ENCODE measurements around the gene TNPO1.
"Not testable (repeated sequence)": the region's sequence is repeated elsewhere in the genome, so short reads cannot be mapped to it uniquely, and the experiment has no call there.

TNPO1 gene

DNA sequence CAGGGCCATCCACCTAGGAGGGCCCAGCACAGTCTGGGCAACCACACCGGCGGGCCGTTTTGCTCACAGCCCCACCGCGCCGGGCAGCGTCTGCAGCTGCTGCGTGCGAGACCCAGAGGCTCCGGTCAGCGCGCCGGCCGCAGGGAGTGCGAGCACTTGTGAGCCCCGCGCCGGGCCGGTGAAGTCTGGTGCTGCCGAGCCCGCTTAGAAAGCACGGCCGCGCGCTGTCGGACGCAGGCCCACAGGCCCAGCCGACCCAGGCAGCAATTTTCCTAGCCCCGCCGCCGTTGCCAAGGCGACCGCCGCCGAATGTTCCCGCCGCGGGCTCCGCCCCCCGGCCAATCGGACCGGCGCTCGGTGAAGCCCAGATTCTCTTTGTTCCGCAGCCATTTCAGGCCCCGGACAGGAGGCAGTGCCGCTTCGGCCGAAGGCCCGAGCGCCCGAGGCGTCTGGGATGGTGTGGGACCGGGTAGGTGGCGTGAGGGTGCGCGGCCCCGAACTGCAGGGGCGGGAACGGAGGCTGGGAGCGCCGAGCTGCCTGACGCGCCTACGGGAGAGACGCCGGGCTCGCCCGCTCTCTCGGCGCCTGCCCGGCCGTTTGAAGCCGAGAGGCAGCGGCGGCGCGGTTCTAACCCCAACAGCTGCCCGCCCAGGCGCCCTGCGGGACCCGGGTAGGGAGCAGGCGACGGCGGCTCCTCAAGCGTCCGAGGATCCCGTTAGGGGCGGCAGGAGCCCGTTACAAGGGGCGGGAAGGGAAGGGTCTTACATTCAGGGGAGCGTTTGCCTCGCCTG, at the start of gene TNPO1:
Gene TNPO1, plus strand, starts transcription at position 378 of the 792 bp plus-strand sequence. Its CDS starts 77 bp downstream, at position 455.
- DNase-seq, result peak; percentile 74

DNA sequence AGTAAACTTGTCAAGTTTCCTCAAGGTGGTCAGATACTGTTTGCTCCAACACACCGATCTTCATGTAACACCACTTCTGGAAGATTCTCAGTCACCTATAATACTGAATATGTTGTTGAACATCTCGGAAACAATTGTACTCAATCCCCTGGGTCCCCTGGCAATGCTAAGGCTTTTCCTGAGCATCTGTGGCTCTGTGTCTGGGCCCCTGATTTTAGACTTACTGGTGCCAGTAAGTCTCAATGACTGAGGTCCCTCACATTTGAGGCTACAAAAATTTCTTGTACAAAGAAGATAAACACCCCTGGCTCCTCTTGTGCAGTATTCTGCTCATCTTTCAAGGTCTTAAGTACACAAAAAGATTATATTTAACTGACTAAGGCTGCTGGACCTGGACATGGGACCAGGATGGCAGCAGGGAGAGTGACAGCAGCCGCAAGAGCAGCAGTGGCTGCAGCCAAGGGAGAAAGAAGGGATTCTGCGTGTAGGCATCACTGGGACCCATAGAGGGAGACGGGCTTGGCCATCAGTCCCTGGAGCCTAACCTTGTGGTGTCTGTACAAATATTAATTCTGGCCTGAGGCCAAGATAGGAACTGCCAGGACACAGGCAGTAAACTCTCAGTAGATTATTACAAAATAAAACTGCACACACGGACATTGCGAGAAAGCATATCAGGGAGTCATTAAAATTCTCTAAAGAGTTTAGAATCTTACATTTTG, 49.0 kb upstream of the TNPO1 start:
- DNase-seq, result no peak

DNA sequence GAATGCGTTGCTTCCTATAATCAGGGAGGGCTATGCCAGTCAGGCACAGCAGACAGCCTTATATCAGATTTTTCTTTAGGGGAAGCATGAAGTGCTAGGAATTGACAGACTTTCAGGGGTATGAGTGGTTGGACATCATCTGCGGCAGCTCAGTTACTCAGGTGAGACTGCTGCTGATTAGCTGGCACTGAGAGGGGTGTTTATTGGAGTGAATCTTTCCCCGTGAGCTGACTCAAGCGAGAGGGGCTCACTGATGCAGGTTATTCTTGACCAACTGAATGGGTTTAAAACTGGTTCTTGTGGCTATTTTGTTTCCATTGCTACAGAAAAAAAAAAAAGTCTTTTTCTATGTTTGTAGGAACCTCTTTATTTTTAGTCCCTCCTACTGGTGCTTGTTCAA, 46.2 kb upstream of the TNPO1 start:
- no peak for DNase-seq

DNA sequence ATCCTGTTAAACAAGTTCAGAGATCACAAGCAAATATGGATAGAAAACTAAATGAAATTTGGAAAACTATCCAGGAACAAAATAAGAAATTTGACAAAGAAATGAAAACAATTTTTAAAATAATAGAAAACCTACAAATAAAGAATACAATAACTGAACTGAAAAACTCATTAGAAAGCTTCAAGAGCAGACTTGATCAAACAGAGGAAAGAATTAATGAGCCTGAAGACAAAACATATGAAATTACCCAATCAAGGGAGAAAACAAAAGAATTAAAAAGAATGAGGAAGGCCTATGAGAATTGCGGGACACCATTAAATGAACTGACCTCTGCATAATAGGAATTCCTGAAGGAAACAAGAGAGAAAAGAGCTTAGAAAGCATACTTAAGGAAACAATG, 39.8 kb upstream of the TNPO1 start:
- DNase-seq, result no peak

DNA sequence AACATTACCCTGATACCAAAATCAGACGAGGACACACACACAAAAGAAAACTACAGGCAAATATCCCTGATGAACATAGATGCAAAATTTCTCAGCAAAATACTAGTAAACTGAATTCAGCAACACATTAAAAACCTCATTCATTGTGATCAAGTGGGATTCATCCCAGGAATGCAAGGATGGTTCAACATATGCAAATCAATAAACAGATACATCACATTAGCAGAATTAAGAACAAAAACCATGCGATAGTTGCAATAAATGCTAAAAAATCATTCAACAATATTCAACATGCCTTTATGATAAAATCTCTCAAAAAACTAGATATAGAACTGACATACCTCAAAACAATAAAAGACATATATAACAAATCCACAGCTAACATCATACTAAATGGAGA, 36.9 kb upstream of the TNPO1 start:
- DNase-seq, result no peak

DNA sequence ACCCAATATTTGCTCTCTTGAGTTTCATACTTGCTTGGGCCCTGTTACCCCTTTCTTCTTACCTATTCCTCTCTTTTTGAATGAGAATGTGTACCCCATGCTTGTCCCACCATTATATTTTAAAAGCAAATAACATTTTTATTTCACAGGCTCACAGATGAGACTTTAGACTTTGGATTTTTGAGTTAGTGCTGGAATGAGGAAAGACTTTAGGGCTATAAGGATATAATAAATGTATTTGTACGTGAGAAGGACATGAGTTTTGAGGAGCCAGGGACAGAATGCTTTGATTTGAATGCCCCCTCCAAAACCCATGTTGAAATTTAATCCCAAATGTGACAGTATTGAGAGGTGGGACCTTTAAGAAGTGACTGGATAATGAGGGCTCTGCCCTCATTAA, 33.1 kb upstream of the TNPO1 start:
- DNase-seq, result no peak

DNA sequence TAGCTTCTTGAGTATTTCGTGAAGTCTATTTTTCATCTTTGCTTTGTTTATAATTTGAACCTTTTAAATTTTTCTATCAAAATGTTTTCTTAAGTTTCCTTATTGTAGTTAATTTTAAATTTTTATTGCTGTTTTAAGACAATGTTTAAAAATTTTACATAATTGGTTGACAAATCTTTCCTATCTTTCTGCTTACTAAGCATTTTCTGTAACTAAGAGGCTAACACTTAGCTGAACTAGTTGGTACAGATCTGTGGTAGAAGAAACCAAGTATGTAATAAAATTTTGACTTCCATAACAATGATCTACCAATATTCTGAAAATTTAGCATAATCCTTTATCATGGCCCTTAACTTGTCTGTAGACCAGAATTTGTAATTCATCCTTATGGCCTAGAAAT, 32.3 kb upstream of the TNPO1 start:
- no peak for DNase-seq

DNA sequence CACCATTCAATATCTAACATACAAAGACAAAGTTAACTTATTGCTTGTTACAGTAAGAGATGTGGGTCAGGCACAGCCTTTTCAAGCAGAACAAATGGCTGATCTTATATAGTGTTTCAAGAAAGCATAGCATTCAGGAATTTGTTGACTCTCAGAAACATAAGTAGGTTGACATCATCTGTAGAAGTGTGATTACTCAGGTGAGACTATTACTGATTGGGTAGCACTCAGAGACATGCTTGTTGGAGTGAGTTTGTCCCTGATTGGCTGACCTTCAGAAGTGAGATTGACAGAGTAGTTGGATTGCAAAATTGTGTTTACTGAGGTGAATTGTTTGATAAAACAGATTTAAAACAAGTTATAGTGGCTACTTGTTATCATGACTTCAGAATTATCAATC, 30.7 kb upstream of the TNPO1 start:
- no peak for DNase-seq

DNA sequence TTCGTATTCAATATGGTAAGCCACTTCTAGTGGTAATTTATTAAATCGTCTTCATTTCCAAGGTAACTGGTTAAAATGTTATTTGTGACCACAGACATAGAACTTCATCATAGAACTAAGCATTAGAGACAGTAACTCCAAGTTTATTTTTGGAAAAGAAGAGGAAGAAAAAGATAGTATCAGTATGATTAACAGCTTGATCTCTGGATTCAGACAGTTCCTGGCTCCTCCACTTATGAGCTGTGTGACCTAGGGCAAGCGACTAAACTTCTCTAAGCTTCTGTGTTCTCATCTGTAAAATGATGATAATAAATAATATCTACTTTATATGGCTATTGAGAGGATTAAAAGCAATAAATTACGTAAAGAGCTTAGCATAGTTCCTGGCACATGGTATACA, 29.8 kb upstream of the TNPO1 start:
- DNase-seq, result no peak

DNA sequence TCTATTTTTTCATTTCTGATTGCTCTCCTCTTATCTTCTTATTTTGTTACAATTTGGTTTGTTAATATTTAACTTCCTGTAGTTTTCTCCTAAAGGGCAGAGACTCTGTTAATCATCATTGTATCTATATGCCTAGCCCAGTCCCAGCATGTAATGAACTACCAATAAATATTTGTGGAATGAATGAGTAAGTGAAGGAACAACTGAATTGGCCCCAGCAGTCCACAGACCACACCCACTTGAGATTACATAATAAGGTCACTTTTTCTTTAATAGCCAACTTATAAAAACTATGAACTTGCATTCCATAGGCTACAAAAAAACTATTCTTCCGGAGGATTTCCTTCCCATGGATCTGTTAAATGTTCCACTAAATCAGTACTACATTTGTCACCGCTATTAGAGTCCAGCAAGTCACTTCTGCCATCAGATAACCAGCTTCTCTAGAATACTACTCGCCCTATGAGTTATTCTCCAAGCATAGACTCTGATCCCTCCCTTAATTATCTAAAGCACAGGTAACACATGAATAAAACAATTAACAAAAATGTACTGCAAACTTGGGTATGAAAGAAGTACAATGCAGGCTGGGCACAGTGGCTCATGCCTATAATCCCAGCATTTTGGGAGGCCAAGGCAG, 27.5 kb upstream of the TNPO1 start:
- no peak for DNase-seq

DNA sequence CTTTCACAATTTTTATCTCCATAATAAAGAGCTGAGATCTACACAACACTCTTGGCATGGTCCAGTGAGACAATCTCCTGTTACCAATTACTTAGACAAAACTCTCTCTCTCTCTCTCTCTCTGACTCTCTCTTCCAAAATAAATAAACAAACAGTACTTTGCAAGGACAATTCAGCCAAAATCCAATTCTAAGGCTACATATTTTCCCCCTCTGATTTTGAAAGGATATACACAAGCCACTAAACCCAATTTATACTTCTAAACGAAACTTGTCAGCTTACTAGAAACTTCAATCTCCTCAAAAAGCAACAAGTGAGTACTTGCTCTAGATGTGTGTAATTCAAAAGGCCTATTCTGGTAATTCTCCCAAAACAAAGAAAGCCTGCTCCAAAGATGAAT, 26.3 kb upstream of the TNPO1 start:
- no peak for DNase-seq

DNA sequence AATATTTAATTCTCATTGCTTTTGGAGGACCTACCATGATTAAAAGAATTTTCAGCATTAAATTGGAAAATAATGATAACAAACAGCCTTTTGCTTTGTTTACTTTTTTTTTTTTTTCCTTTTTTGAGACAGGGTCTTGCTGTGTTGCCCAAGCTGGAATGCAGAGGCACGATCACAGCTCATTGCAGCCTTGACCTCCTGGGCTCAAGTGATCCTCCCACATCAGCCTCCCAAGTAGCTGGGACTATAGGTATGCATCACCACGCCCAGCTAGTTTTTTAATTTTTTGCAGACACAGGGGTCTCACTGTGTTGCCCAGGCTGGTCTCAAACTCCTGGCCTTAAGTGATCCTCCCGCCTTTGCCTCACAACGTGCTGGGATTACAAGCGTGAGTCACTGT, 23.8 kb upstream of the TNPO1 start:
- DNase-seq, result not testable (repeated sequence)

DNA sequence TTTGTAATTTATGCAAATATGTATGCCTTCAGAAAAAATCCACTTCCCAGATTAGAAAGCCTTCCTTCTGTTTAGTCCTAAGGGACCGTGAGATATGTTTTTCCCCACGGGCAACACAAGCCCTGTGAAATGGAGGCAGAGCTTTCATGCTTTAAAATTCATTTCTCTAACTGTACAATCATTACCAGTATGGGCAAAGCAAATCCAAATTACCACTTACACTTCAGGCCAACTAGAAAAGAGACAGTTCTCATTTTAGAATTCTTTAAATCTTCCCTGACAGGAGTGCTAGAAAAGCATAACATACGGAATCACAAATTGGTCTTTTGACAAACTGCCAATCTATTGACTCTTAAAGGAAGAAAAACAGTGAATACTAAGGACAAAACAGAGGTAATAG, 20.5 kb upstream of the TNPO1 start:
- DNase-seq, result no peak

DNA sequence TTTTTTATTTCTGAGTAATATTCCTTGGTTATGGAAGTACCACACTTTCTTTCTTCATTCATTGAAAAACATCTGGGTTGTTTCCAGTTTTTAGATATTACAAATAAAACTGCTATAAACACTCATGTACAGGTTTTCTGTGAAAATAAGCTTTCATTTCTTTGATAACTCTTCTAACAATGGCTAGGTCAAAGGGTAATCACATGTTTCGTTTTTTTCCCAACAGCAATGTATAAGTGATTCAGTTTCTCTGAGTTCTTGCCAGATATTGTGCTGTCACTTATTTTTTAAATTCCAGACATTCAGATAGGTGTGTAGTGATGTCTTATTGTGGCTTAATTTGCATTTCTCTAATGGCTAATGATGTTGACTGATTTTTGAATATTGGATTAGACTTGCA, 16.7 kb upstream of the TNPO1 start:
- no peak for DNase-seq

DNA sequence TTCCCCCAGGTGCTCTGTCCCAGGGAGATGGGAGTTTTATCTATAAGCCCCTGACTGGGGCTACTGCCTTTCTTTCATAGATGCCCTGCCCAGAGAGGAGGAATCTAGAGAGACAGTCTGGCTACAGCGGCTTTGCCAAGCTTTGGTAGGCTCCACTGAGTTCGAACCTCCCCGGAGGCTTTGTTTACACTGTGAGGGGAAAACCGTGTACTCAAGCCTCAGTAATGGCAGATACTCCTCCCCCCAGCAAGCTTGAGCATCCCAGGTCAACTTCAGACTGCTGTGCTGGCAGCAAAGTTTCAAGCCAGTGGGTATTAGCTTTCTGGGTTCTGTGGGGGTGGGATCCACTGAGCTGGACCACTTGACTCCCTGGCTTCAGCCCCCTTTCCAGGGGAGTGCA, 7.8 kb upstream of the TNPO1 start:
- DNase-seq, result not testable (repeated sequence)

DNA sequence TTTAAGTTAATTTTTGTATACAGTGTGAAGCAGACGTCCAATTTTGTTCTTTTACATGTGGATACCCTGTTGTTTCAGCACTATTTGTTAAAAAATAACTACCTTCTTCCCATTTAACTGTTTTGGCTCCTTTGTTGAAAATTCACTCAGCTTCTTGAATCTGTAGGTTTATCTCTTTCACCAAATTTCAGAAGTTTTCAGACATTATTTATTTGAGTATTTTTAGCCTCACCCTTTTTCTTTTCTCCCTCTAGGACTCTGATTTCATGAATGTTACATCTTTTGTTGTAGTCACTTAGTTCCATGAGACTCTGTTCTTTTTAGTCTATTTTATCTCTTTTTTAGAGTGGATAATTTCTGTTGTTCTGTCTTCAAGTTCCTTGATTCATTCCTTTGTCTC, 4.6 kb upstream of the TNPO1 start:
- no peak for DNase-seq

DNA sequence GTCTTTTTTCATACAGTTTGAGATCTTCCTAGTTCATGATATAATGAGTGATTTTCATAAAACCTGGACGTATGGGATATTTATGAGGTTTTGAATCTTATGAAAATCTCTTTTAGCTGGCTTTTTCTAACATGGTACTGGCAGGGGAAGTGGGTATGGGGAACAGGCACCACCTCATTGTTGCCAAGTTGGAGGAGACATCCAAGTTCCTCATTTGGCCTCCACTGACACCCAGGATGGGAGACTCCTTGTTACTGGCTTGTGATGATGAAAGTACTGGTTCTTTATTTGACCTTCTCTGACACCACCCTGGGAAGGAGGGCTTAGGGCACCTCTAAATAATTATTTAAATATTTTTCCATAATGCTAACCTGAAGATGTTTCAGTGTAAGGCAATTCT, 4.0 kb upstream of the TNPO1 start:
- no peak for DNase-seq

DNA sequence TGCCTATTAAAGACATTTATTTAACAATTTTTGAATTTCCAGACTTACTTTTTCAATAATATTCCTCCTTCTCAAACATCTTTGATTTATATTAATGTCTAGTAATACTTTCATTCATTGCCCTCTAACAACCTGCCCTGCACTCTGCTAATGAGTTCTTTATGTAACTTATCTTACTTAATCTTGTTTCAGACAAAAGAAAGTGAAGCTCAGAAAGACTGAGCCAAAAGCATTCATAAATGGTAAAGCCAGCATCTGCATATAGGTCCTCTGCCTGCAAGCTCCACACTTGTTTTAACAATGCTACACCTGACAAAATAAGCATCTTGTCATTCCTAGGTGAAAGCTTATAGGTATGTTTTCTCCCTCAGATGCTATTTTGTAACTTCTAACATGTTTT, 2.4 kb upstream of the TNPO1 start:
- DNase-seq, result no peak

DNA sequence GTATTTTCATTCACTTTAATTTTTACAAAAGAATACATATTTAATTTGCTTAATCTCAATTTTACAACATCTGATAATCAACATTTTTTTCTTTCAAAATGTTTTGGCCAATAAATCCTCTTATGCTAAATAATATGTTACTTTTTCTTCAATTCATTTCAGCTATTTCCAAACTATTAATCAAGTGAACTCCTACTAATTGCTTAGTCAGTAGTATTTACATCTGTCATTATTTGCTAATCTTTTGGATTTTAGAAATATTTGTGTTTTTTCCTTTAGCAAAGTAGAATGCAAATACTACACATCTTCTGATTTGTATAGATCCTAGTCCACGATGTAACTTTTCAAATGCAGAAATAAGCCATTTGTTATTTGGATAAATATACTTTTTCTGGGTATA, 1.6 kb upstream of the TNPO1 start:
- no peak for DNase-seq

DNA sequence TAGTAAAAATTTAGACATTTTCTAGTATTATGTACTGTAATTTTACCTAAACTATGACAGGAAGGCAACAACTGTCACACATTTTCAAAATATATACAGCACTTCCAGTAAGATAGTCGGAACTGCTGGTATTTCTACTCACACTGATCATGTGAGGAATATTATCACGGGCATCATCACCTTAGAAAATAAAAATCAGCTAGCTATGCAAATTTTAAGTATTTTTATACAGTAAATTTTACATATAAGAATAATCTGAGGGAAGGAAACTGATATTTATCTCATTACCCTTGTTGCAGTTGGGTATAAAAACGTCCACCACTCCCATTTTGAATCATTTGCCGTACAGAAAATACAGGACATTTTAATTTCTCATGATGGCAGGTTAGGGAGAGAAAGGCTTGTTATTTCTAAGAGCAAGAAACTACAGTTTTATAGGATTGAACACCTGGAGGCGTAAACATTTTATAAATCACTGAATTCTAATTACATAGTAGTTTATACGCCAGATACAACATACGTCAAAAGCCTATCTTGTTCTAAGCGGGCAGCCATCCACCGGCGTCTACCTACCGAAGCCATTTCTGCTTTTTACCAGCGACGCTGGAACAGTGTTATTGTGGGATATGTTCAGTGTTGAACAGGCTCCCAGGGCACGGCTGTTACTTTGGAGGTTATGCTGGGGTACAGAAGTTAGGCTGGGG, 729 bp upstream of the TNPO1 start:
- DNase-seq, result no peak

DNA sequence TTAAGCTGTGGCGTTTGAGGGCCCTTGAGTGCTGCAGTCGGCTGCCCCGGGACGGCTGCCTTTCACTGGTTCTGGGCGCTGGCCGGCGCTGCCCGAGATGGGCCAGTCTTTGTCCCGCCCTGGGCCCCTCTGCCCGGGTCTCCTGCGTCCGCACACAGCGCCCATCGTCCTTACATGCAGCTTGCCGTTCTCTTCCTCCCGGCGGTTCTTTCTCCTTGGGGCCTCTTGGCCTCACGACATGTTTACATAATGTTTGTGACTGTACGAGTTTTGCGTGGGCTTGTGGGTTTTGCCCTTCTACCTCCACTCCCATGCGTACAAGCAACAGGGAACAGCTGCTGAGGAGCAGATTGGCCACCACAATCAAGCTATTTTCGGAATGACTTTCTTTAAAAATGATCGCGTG, 618 bp downstream of the TNPO1 start:
- no peak for DNase-seq

DNA sequence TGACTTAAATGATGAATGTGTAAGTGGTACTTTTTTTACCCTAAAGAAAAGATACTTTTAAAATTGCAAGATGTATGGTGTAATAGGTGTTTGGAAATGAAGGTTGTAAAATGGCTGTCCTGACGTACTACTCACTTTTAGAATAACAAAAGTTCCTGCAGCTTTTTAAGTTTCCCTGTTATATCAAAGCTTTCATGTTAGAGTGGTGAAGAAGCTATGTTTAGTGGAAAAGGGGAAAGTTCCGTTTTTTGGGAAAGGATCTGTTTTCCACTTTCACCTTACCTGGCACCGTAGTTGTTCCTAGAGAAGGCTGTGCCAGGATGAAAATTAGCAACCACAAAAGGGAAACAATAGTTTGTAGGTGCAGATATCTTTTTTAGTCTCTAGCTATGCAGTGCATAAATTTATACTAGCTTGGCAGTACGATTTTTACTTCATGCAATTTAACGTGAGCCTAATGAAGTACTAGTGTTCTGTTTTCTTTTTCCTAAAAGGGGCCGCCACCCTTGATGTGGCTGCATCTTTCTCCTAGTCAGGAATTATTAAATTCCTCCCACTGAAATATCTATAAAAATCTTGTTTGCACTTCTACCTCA, 1.3 kb downstream of the TNPO1 start:
- no peak for DNase-seq

All from amniotic stem cell (primary cell).